AG09309 (cell line): ENCODE results near the gene NOL4L.

Source experiments
- DNase-seq: peaks from one replicate; pipeline ENCODE4 v3.0.0-alpha.2; 2010; ENCODE audit warnings: low read depth
- H3K4me3 ChIP-seq: 2 replicates; pipeline ENCODE4 v1.5.1; 2011; ENCODE audit warnings: mild to moderate bottlenecking, low read depth, low read length, moderate library complexity; ENCODE audit not compliant: control insufficient read depth
- TF ChIP-seq, protein P1 (sequence below): IDR thresholded peaks from 2 replicates; pipeline ENCODE4 v1.5.1; 2011; ENCODE audit warnings: mild to moderate bottlenecking, low read depth, low read length, inconsistent platforms; ENCODE audit not compliant: insufficient read depth, control insufficient read depth; ENCODE audit errors: missing control alignments

Gene NOL4L

DNA sequence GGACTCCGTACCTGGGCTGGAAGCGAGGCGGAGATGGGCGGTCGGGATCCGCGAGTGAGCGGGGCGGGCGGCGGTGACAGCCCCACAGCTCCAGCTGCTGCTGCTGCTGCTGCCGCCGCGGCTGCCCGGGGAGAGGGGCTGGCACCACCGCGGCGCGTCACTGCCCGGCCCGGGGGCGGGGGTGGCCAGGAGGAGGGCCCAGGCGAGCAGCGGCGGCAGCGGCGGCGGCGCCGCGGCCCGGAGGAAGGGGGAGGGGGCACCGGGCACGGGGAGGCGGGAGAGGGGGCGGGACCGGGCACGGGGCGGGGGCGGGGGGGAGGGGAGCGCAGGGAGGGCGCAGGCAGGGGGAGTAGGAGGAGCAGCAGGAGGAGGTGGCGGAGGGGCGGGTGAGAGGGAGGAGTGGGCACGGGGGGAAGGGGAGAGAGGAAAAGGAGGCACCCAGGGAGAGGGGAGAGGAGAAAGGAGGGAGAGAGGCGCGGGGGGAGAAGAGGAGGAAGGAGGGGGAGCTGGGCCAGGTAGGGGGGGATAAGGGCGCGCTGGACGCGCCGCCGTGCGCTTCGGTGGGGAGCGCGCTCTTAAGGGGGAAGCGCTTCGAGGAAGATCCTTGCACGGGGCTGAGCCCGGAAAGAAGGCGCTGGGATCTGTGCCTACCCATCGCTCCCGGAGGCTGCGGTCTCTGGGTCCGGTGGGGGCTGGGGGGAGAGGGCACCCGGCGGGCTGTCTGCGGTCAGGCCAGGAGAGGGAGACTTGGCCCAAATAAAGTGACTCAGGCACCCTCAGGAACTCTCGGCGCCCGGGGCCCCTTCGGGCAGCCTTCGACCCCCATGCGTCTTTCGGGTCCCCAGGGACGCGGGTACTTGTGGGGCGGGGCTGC, 101.5 kb downstream of the NOL4L start:
- H3K4me3 ChIP-seq = peak overlapping the region; percentile 70
- TF ChIP-seq, protein P1, sequence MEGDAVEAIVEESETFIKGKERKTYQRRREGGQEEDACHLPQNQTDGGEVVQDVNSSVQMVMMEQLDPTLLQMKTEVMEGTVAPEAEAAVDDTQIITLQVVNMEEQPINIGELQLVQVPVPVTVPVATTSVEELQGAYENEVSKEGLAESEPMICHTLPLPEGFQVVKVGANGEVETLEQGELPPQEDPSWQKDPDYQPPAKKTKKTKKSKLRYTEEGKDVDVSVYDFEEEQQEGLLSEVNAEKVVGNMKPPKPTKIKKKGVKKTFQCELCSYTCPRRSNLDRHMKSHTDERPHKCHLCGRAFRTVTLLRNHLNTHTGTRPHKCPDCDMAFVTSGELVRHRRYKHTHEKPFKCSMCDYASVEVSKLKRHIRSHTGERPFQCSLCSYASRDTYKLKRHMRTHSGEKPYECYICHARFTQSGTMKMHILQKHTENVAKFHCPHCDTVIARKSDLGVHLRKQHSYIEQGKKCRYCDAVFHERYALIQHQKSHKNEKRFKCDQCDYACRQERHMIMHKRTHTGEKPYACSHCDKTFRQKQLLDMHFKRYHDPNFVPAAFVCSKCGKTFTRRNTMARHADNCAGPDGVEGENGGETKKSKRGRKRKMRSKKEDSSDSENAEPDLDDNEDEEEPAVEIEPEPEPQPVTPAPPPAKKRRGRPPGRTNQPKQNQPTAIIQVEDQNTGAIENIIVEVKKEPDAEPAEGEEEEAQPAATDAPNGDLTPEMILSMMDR = no peak
- DNase-seq = peak; percentile 37

DNA sequence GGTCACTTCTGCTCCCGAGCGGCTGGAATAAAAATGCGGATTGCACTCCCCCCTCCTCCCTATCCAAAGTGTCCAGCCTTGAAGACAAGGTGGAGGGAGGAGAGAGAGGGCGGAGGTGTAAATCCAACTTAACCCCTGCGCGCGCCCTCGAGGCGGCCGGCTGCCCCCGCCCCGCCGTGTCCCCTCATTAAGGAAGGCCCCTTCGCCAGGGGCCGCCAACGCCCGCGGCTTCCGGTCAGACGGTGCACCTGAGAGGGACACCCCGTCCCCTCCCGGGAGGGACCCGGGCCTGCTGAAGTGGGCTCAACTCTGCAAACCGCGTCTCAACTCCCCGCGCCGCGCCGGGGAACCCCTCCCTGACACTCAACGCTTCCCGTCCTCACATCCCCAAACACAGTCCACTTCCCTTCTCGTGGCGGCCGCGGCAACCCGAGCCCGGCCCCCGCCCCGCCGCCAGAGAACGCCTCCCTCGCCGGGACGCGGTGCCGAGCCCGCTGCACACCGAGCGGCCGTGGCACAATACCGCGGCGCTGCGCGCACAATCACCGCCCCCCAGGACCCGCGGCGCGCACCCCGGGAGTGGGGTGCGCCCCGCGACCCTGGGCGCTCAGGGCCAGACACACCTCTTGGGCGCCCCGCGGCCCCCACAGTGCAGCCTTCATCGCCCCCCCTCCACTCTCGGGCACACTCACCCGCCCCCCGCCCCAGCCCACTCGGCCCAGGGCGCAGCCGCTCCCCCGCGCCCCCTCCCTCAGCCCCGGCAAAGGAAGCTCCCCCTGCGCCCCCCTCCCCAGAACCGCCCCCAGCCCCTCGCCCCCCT, 102.5 kb downstream of the NOL4L start:
- TF ChIP-seq, protein P1 = no peak
- no peak for DNase-seq
- H3K4me3 ChIP-seq = peak overlapping the region; percentile 70

GRCh38 chr20:32482143-32482441, 103.0 kb downstream of the NOL4L start:
- TF ChIP-seq, protein P1 = no peak
- peak overlapping the region; percentile 70 for H3K4me3 ChIP-seq
- no peak for DNase-seq

DNA sequence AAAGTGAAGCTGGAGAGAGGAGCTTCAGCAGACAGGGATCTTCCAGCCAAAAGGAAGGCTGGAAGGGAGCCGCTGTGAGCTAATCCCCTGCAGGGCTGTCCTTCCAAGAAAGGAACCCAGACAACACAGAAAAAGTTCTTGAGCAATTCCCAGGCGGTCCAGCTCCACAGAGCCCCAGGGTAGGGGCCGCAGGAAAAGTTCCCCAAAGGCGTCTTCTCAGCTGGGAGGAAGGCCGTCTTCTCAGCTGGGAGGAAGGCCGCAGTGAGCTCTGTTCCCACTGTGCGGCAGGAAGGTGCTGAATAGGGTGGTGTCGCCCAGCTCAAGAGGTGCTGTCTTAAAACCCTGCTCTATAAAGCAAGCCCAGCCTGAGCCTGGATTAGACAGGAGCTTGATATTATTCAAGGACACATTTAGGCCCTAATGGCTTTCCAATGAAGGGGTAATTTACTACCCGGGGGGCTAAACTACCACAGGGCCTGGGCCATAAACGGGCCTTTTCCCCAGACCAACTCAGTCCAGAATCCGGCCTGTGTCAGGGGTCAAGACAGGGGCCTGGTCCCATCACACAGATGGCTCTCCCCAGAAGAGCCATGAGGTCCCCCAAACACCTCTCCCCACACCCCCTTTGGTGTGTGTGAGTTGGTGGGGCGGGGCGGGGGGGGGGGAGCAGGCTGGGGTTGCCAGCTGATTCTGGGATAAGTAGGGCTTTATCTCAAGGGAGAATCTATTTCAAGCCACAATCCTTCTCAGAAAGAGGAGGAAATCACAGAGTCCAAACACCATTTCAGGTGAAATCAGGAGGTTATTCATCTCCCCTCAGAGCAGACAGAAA, 103.6 kb downstream of the NOL4L start:
- TF ChIP-seq, protein P1 = no peak
- no peak for DNase-seq

GRCh38 chr20:32480371-32481241, 104.5 kb downstream of the NOL4L start:
- H3K4me3 ChIP-seq = no peak overlapping the region
- DNase-seq = no peak
- TF ChIP-seq, protein P1 = no peak

More for the DNA sequence above, 103.6 kb downstream of the NOL4L start:
- peak overlapping the region; percentile 70; the same call in 1 of the 2 replicates for H3K4me3 ChIP-seq
